IPS-18c (cell line): ENCODE results near the gene LMCD1.

ENCODE experiments used
- H3K4me3 ChIP-seq: 2 replicates; pipeline ENCODE4 v1.7.0; 2013; ENCODE audit warnings: low read depth, mild to moderate bottlenecking, low read length, moderate library complexity; ENCODE audit not compliant: insufficient read depth
- H3K9me3 ChIP-seq: one replicate; pipeline ENCODE4 v1.6.1; 2013; ENCODE audit warnings: mild to moderate bottlenecking, low read length, moderate library complexity; ENCODE audit not compliant: control insufficient read depth, insufficient read depth

Gene LMCD1

DNA sequence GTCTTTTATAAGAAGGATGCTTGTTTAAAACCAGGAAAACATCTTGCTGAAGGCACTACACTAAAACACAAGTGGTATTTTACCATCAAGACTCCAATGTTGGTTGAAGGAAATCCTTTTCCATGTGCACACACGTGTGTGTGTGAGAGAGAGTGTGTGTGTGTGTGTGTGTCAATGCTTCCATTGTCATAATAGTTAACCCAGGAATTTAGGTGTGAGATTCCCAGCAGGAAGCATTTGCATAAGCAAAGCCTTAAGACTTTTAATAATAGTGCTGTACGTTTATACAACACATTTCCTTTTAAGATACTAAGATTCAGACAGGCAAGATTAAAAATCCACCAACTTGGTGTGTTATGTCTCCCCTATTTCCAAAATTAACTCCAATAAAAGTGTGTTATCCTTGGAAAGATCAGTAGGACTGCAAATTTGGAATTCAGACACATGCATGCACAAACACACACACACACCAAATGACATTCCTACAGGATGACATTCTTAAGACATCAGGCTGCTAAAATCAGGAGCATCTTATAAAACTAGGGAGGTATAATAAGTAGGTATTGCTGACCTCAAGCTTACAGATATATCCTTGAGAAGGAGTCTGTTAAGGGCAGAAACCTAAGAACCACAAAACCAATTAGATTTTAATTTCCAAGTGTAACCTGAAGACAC, 18.3 kb downstream of the LMCD1 start:
- no peak overlapping the region for H3K4me3 ChIP-seq
- no peaks in the 10 kb centered on the region for H3K9me3 ChIP-seq

DNA sequence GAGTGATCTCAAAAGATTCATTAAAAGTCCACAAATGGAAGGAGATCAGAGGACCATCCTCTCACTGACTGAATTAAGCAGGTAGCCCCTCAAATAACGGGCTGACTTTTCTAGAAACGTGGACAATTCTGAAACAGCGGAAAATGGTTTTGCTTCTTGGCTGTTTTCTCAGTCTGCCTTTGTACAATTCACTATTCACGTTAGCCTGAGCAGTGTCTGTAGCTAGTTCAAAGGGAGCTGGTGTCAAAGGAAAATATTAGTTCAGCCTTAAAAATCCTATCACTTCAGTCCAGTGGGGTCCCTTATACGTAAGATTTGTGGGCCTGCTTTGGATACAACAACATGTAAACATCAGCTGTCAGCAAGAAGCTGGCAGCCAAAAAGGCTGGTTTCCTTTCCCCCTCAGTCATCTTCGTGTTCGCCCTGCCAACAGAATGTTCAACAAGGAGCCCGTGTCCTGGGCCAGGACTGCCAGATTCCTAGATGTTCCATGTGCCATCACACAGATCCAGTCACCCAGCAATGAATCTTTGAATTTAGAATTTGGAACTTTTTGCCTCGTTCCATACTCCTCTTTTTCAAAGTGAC, 19.3 kb downstream of the LMCD1 start:
- Histone ChIP-seq H3K4me3 (no peak overlapping the region), H3K9me3 (no peaks in the 10 kb centered on the region)

DNA sequence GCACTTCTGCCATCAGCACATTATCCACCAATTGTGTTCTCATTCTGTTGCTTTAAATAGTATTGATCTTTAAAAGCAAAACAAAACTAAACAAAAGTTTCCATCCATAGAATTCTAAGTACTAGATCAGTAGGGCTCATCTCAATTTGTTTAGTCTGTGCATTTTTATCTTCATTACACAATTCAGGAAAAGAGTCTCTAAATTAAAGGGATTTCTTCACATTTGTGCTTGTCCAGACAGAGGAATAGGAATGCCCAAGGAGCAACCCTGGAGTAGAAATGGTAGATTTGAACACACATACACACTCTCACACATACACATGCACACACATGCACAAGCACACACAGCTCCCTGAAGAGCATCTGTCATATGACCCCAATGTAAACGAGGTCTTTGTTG, 21.4 kb downstream of the LMCD1 start:
- no peak overlapping the region for H3K4me3 ChIP-seq
- no peaks in the 10 kb centered on the region for H3K9me3 ChIP-seq

- Histone ChIP-seq H3K9me3 (no peaks in the 10 kb centered on the region), H3K4me3 (no peak overlapping the region)
Measured at GRCh38 chr3:8524249-8524648, 22.6 kb downstream of the LMCD1 start.

DNA sequence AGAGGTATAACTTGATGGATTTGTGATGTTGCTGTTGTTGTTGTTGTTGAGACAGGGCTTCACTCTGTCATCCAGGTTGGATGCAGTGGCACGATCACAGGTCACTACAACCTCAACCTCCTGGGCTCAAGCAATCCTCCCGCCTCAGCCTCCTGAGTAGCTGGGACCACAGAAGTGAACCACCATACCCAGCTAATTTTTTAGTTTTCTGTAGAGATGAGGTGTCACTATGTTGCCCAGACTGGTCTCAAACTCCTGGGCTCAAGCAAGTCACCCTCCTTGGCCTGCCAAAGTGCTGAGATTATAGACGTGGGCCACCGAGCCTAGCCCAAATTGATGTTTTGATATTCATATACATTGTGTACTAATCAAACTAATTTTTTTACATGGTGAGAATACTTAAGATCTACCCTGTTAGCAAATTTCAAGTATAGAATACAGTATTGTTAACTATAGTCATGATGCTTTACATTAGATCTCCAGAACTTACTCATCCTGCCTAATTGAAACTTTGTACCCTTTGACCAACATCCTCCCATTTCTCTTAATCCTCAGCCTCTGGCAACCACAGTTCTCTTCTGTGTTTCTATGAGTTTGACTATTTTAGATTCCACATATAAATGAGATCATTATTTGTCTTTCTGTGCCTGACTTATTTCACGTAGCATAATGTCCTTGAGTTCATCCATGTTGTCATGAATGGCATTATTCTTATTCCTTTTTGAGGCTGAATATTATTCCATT, 23.2 kb downstream of the LMCD1 start:
- no peaks in the 10 kb centered on the region for H3K9me3 ChIP-seq
- H3K4me3 ChIP-seq: no peak overlapping the region

DNA sequence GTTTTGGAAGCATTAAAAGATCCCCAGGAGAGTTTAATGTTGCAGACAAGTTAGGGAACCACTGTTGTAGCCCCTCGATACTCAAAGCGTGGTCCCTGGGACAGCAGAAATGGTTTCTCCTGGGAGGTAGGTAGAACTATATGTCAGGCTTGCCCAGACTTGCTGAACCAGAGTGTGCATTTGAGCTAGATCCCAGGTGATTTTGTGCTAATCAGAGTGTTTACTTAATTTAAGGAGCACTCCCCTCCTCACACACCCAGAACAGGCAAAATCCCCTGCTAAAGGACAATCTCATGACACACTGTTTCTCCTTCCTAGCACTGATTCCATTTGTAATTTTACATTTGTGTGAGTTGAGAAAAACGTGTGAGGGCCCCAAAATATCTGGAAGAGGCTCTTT, 24.3 kb downstream of the LMCD1 start:
- H3K9me3 ChIP-seq: no peaks in the 10 kb centered on the region
- no peak overlapping the region for H3K4me3 ChIP-seq

DNA sequence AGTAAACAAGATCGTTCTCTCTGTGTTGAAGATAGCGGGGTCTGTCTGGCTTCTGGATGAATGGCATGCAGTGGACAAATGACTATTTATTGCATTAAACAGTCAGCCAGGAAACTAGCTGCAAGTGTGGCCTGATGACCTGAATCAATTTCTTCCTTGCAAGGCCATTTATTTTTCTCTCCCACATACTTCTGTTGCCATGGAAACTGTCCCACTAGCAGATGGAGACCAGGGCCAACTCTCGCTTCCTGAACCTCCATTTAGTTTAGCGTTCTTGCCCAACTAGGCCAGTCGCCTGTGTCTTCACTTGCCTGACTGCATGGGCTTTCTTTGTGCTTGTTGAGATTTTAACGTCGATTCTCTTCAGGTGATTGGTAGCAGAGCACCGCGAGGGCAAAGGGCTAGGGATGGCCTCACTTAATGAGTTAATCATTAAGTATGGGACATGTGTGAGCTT, 27.6 kb downstream of the LMCD1 start:
- no peaks in the 10 kb centered on the region for H3K9me3 ChIP-seq
- no peak overlapping the region for H3K4me3 ChIP-seq

DNA sequence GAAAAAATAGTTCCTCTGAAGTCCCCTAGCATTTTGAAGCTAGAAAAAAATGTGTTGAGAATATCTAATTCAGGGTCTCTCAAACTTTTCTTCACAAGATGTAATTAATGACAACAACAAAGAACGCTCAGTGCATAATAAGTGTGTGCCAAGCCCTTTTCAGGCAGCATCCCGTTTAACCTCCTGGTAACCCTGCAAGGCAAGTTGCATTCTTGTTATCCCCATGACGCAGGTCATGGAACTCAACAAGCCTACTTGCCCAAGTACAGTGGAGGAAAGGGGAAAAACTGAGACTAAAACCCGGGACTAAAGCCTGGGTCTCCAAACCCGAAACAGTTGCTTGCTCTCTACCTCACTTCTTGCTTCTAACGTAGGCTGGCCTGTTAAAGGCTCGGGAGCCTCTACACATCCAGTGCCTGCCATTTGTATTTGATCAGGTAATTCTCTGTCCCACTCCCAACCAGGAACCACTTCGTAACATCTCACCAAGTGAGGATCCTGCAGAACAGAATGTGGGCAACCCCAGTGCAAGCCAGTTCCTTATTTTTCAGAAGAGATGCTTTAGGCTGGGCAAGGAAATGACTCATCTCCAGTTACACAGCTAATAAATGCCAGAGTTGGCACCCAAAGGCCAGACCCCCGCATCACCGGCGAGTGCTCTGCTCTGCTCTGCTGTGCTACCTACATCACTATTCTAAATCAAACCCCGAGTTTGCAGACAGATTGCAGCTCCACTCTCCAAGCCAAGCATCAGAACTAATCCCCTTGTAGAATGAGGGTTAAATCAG, 28.3 kb downstream of the LMCD1 start:
- Histone ChIP-seq H3K4me3 (no peak overlapping the region), H3K9me3 (no peaks in the 10 kb centered on the region)

DNA sequence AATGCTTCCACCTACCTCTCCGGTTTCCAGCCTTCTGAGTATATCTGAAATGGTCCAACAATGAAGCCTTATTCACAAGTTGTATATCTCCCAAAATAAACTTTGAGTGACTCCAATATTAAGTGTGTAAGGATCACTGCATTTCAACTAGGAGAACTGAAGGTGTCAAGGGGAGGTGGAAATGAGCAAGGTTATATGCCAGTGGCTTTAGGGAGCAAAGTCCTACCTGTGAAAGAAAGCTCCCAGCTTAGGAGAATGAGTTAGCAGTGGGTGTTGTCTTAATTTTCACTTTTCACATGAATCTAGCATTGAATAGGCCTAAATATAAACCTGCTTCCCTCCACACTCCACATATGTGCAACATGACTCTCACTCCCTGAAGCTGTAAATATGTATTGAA, 29.0 kb downstream of the LMCD1 start:
- no peaks in the 10 kb centered on the region for H3K9me3 ChIP-seq
- H3K4me3 ChIP-seq: no peak overlapping the region

DNA sequence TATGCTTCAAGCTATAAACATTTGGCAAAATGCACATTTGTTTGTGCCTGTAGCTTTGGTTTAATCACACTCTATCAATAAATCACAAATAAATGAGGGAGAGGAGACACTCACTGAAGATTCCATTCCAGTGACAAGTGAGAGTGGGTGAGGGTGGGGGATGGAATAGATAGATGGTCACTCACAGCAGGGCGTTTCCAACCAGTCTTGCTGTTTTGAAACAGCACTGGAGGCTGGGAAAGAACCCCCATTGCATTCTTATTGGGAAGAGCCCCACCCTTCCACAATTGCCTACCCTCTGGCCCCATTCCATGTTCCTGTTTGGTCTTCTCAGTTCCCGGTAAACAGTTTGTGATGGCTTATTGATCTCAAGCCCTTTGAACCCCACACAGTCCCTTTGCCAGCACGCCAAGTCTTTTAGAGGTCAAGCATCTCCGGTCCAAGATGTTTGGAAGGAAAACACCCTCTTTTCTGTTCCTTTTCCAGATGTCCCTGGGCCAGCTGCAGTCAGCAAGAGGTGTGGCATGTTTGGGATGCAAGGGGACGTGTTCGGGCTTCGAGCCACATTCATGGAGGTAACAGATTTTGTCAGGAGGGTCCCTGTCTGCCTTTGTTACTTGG, 30.7 kb downstream of the LMCD1 start:
- no peak overlapping the region for H3K4me3 ChIP-seq

DNA sequence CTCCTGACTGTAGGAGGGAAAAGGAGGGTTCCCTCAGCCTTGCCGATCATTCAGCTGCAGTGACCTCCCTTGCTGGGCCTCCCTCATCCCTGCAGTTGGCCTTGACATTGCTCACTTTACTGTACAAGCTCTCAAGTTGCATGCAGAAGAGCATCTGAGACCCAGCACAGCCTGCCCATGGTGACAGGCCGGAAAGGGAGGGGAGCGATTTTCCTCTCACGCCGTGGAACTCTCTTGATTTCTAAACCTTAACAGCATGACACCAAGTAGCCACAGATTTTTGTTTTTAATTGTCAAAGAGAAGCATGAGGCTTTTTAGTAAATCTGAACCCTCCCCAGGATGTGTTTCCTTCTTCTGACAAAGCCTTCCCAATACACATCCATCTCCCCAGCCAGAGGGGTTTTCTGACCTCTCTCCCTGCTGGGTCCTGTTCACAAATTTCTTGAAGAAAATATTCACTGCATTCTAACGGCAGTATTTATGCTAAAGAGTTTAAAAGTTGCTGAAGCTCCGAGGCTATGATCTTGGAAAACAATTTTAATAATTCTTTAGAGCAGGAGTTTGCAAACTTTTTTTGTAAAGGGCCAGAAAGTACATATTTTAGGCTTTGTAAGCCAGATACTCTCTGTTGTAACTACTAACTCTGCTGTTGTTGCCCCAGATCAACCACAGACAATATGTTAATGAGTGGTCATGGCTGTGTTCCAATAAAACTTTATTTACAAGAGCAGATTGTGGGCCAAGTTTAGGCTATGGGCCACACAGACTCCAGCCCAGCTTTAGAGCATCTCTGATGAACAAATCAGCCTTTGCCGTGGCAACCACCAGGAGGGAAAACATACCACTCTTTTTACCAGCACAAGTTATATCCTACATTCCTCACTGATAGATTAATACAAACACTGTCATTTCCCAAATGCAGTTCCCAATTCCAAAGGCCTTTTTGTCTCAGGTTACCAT, 34.8 kb downstream of the LMCD1 start:
- Histone ChIP-seq H3K4me3 (no peak overlapping the region), H3K9me3 (no peaks in the 10 kb centered on the region)

More for the DNA sequence above, 30.7 kb downstream of the LMCD1 start:
- H3K9me3 ChIP-seq: no peaks in the 10 kb centered on the region

DNA sequence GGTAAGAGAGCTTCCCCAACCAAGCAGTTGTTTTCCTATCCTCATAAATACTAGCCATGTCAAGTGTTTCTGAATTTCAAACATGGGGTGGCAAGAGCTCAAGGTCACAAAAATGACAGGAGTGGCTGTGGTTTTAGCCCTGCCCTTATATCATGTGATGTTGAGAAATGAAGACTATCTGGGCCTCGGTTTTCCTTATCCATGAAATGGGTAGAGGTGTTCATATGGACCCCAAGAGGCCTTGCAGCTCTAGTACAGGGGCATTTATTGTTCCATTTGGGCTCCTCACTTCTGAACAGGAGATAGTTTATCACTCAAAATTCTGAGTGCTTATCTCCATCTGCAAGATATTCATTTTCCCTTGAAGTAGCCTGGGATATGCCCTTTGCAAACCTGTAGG, 35.8 kb downstream of the LMCD1 start:
- H3K9me3 ChIP-seq: no peaks in the 10 kb centered on the region
- H3K4me3 ChIP-seq: no peak overlapping the region

DNA sequence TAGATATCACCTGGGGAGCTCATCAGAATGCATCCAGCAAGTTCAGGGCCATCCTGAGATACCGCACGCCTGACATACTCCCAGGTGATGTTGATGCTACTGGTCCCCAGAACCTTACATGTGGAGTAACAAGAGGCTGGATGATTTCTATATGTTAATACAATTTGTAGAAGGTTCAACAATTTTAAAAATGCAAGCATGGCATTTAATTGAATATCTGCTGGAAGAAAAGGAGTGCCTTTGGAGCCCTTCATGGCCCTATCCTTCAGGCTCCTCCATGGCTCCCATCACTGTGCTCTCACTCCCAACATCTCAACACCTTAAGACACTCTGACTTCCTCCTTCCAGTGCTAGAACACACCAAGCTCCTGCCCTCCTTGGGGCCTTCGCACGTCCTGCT, 36.6 kb downstream of the LMCD1 start:
- no peaks in the 10 kb centered on the region for H3K9me3 ChIP-seq

DNA sequence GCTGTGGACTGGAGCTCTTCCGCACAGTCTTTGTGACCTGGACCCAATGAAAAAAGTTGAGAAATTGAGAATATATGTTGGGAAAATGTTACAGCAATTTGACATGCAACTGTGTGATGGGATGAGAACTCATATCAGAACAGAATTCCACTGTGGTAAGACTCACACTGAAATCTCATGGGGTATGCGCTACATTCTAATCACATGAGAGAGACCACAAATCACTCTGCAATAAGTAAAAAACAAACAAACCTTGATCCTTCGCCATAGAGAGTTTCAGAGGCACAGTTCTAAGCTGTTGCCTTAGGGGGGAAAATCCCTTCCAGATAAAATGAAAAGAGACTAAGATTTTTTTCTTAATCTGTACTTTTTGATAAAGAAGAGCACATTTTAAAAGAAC, 37.3 kb downstream of the LMCD1 start:
- Histone ChIP-seq H3K4me3 (no peak overlapping the region), H3K9me3 (no peaks in the 10 kb centered on the region)

More for the DNA sequence above, 36.6 kb downstream of the LMCD1 start:
- no peak overlapping the region for H3K4me3 ChIP-seq

DNA sequence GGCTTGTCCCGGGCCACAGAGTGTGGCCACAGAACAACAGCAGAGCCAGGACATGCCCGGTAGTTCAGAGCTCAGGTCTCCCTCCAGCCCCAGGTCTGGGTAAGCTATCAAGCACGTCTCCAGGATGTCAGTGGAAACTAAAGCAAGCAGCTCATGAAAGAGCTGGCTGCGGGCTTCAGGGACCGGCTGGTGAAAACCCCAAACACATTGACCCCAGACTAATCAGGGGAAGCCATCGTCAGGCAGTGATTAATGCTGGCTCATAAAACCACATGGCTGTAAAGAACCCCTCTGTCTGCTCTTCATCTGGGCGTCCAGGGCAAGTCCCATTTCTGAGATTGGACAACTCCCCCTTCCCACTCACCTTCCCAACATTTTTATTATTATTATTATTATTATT, 37.8 kb downstream of the LMCD1 start:
- Histone ChIP-seq H3K9me3 (no peaks in the 10 kb centered on the region), H3K4me3 (no peak overlapping the region)

GRCh38 chr3:8540456-8540855, 38.8 kb downstream of the LMCD1 start:
- H3K4me3 ChIP-seq: no peak overlapping the region
- no peaks in the 10 kb centered on the region for H3K9me3 ChIP-seq
